NK-92 (cell line): ENCODE data around the gene IL1RL1.

Source experiments
- DNase-seq: peaks from one replicate; lab custom pipeline; 2025; ENCODE audit not compliant: unreplicated experiment; lab: John Stamatoyannopoulos, UW

IL1RL1 gene

GRCh38 chr2:102366406-102367112 is 55.2 kb downstream of the IL1RL1 start:
- DNase-seq: no peak

GRCh38 chr2:102367331-102367971 is 56.1 kb downstream of the IL1RL1 start:
- DNase-seq: no peak

GRCh38 chr2:102368461-102369109 is 57.2 kb downstream of the IL1RL1 start:
- DNase-seq: no peak

GRCh38 chr2:102369866-102370265 is 58.5 kb downstream of the IL1RL1 start:
- no peak for DNase-seq

GRCh38 chr2:102376052-102376591 is 64.8 kb downstream of the IL1RL1 start:
- no peak for DNase-seq

- DNase-seq: no peak
Measured at GRCh38 chr2:102383722-102384121, 72.4 kb downstream of the IL1RL1 start.

GRCh38 chr2:102385522-102385921 is 74.2 kb downstream of the IL1RL1 start:
- DNase-seq: no peak

GRCh38 chr2:102386004-102386403 is 74.6 kb downstream of the IL1RL1 start:
- DNase-seq: no peak

GRCh38 chr2:102386867-102387541 is 75.6 kb downstream of the IL1RL1 start:
- DNase-seq: no peak

- no peak for DNase-seq
Measured at GRCh38 chr2:102387763-102388546, 76.6 kb downstream of the IL1RL1 start.

- DNase-seq: no peak
Measured at GRCh38 chr2:102391565-102391964, 80.2 kb downstream of the IL1RL1 start.

- no peak for DNase-seq
Measured at GRCh38 chr2:102392096-102392495, 80.7 kb downstream of the IL1RL1 start.

- DNase-seq: no peak
Measured at GRCh38 chr2:102392942-102393341, 81.6 kb downstream of the IL1RL1 start.

GRCh38 chr2:102396012-102396411 is 84.6 kb downstream of the IL1RL1 start:
- no peak for DNase-seq

GRCh38 chr2:102397209-102397608 is 85.8 kb downstream of the IL1RL1 start:
- no peak for DNase-seq

- no peak for DNase-seq
Measured at GRCh38 chr2:102399499-102400141, 88.3 kb downstream of the IL1RL1 start.

- no peak for DNase-seq
Measured at GRCh38 chr2:102401456-102401855, 90.1 kb downstream of the IL1RL1 start.
